Panc1 (cell line): ENCODE data around the gene GAPVD1. TPM values are rescaled to one million over a fixed set of nuclear protein-coding genes. Genes with fewer than 3 reads are reported as not detected.

Experiments
- ATAC-seq: fragments of 200-7000 bp; cut with Tn5 transposase; 2 replicates; pipeline ENCODE4 v1.9.1; 2020; ENCODE audit warnings: mild to moderate bottlenecking, moderate library complexity
- BruUV-seq: library from RNA; stranded (reverse); fragments of 400-500 nt; replicated peaks from 2 replicates; lab custom pipeline; 2021; lab: Mats Ljungman, UMichigan
- CTCF ChIA-PET: fragments of 300-600 bp; sonication (Branson Sonifier 250); formaldehyde crosslinking; loops from one replicate; lab custom pipeline; 2022; ENCODE audit warnings: antibody characterized with exemption; lab: Charles Lee
- POLR2A ChIA-PET: fragments of 300-600 bp; sonication (Branson Sonifier 250); formaldehyde crosslinking; loops from one replicate; lab custom pipeline; 2022; ENCODE audit warnings: antibody characterized with exemption; lab: Charles Lee
- DNase-seq: peaks from one replicate; pipeline ENCODE4 v3.0.0-alpha.2; 2010; ENCODE audit warnings: low read depth, low spot score
- H3K27ac ChIP-seq: 2 replicates; pipeline ENCODE4 v1.5.1; 2011; ENCODE audit warnings: mild to moderate bottlenecking, low read length, inconsistent platforms
- H3K27me3 ChIP-seq: fragments of 200-500 bp; sonication (Bioruptor generic); 2 replicates; pipeline ENCODE4 v1.6.0; 2014; ENCODE audit warnings: low read length, inconsistent platforms; ENCODE audit not compliant: control insufficient read depth, insufficient read depth
- H3K36me3 ChIP-seq: fragments of 200-500 bp; sonication (Bioruptor generic); 2 replicates; pipeline ENCODE4 v1.5.1; 2014; ENCODE audit warnings: inconsistent platforms, mild to moderate bottlenecking, low read length, moderate library complexity; ENCODE audit not compliant: control insufficient read depth, insufficient read depth
- H3K4me1 ChIP-seq: 2 replicates; pipeline ENCODE4 v1.5.1; 2011; ENCODE audit warnings: inconsistent platforms, mild to moderate bottlenecking, low read length, moderate library complexity; ENCODE audit not compliant: control insufficient read depth, insufficient read depth
- H3K4me3 ChIP-seq, 2 experiments: 2 replicates each; pipeline ENCODE4 v1.5.1; 2011 to 2012; ENCODE audit warnings: low read depth in 2 of 2, low read length in 2 of 2, mild to moderate bottlenecking in 2 of 2, inconsistent platforms in 1 of 2, moderate library complexity in 1 of 2
- H3K9me3 ChIP-seq: fragments of 200-500 bp; sonication (Bioruptor generic); 2 replicates; pipeline ENCODE4 v1.5.1; 2014; ENCODE audit warnings: low read depth, mild to moderate bottlenecking, inconsistent platforms, low read length, moderate library complexity; ENCODE audit not compliant: control insufficient read depth, insufficient read depth
- POLR2AphosphoS5 ChIP-seq: IDR thresholded peaks from 2 replicates; pipeline ENCODE4 v1.6.1; 2012; ENCODE audit warnings: mild to moderate bottlenecking, low read depth, low read length, moderate library complexity
- SIN3A ChIP-seq: IDR thresholded peaks from 2 replicates; pipeline ENCODE4 v1.6.1; 2012; ENCODE audit warnings: low read depth, mild to moderate bottlenecking, low read length, moderate library complexity, borderline replicate concordance; ENCODE audit not compliant: insufficient read depth
- TCF7L2 ChIP-seq: IDR thresholded peaks from 2 replicates; pipeline ENCODE4 v1.6.1; 2011; ENCODE audit warnings: mild to moderate bottlenecking, low read depth, low read length, inconsistent platforms
- in situ Hi-C: cut with HindIII; loops from 2 replicates; pipeline ENCODE4 v1.10.0; 2016; ENCODE audit warnings: low sequenced_read_pairs, low pct_unique_long_range_greater_than_20kb
- intact Hi-C: fragments of 100-400 bp; cut with micrococcal nuclease; formaldehyde crosslinking; loops from one replicate; pipeline ENCODE4 v1.10.0; 2022; ENCODE audit not compliant: unreplicated experiment
- total RNA-seq: library from RNA; stranded (reverse); gene quantifications from one replicate; pipeline ENCODE4 v1.2.1, GENCODE V29; 2021; ENCODE audit not compliant: unreplicated experiment
- TF ChIP-seq, protein P1 (sequence below), 2 experiments: IDR thresholded peaks; 2 replicates each; pipeline ENCODE4 v1.6.1; 2011 to 2012; ENCODE audit warnings: low read depth in 2 of 2, control low read depth in 1 of 2, low read length in 1 of 2, mild to moderate bottlenecking in 1 of 2, moderate library complexity in 1 of 2; ENCODE audit not compliant: insufficient read depth in 1 of 2
- TF ChIP-seq, protein P2 (sequence below): fragments of 450-650 bp; IDR thresholded peaks from 2 replicates; pipeline ENCODE4 v1.5.1; 2017; ENCODE audit warnings: mild to moderate bottlenecking

Gene GAPVD1
- total RNA-seq, 1 experiment from 2014 or later, result 48.6 TPM

DNA sequence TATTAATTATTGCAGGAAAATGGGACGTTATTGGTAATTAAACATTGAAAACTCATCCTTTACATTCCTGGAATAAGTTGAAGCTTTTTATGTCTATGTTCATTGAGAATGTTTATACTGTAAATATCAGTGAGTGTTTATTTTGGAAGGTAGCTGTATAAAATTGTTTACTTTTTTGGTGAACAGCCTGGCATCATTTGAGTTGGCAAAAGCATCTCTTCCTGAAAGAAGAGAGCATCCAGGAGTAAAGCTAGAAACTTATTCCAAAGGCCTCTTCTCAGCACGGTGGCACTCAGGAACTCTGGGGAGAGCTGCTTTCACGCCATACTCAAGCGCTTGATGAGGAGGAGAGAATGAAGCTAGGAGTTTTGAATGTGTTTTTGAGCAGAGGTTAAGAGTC lies 79.9 kb downstream of the GAPVD1 start:
- in situ Hi-C loops (no loop called here), intact Hi-C loops (no loop called here)
- no TSS peak for BruUV-seq
- H3K4me1 ChIP-seq, result peaks cover 7% of the 10 kb centered on the region; the same call in 1 of the 2 replicates
- H3K4me3 ChIP-seq, result no peak overlapping the region
- H3K36me3 ChIP-seq, result peaks cover 5% of the 10 kb centered on the region; the same call in 1 of the 2 replicates
- DNase-seq (no peak), ATAC-seq (no peak)
- no peaks in the 10 kb centered on the region for H3K9me3 ChIP-seq
- no peak overlapping the region for H3K27ac ChIP-seq
- no peaks in the 10 kb centered on the region for H3K27me3 ChIP-seq
- ChIA-PET POLR2A (no interaction called here), CTCF (no interaction called here)
- TF ChIP-seq, protein P1, sequence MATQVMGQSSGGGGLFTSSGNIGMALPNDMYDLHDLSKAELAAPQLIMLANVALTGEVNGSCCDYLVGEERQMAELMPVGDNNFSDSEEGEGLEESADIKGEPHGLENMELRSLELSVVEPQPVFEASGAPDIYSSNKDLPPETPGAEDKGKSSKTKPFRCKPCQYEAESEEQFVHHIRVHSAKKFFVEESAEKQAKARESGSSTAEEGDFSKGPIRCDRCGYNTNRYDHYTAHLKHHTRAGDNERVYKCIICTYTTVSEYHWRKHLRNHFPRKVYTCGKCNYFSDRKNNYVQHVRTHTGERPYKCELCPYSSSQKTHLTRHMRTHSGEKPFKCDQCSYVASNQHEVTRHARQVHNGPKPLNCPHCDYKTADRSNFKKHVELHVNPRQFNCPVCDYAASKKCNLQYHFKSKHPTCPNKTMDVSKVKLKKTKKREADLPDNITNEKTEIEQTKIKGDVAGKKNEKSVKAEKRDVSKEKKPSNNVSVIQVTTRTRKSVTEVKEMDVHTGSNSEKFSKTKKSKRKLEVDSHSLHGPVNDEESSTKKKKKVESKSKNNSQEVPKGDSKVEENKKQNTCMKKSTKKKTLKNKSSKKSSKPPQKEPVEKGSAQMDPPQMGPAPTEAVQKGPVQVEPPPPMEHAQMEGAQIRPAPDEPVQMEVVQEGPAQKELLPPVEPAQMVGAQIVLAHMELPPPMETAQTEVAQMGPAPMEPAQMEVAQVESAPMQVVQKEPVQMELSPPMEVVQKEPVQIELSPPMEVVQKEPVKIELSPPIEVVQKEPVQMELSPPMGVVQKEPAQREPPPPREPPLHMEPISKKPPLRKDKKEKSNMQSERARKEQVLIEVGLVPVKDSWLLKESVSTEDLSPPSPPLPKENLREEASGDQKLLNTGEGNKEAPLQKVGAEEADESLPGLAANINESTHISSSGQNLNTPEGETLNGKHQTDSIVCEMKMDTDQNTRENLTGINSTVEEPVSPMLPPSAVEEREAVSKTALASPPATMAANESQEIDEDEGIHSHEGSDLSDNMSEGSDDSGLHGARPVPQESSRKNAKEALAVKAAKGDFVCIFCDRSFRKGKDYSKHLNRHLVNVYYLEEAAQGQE (IDR thresholded peaks at IDR 0.05; ENCODE audit: insufficient read depth in 1 of 2, low read depth in 2 of 2, low read length in 1 of 2), result no peak
- TF ChIP-seq POLR2AphosphoS5 (no peak), TCF7L2 (no peak), SIN3A (no peak)
- TF ChIP-seq, protein P2, sequence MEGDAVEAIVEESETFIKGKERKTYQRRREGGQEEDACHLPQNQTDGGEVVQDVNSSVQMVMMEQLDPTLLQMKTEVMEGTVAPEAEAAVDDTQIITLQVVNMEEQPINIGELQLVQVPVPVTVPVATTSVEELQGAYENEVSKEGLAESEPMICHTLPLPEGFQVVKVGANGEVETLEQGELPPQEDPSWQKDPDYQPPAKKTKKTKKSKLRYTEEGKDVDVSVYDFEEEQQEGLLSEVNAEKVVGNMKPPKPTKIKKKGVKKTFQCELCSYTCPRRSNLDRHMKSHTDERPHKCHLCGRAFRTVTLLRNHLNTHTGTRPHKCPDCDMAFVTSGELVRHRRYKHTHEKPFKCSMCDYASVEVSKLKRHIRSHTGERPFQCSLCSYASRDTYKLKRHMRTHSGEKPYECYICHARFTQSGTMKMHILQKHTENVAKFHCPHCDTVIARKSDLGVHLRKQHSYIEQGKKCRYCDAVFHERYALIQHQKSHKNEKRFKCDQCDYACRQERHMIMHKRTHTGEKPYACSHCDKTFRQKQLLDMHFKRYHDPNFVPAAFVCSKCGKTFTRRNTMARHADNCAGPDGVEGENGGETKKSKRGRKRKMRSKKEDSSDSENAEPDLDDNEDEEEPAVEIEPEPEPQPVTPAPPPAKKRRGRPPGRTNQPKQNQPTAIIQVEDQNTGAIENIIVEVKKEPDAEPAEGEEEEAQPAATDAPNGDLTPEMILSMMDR, result no peak

DNA sequence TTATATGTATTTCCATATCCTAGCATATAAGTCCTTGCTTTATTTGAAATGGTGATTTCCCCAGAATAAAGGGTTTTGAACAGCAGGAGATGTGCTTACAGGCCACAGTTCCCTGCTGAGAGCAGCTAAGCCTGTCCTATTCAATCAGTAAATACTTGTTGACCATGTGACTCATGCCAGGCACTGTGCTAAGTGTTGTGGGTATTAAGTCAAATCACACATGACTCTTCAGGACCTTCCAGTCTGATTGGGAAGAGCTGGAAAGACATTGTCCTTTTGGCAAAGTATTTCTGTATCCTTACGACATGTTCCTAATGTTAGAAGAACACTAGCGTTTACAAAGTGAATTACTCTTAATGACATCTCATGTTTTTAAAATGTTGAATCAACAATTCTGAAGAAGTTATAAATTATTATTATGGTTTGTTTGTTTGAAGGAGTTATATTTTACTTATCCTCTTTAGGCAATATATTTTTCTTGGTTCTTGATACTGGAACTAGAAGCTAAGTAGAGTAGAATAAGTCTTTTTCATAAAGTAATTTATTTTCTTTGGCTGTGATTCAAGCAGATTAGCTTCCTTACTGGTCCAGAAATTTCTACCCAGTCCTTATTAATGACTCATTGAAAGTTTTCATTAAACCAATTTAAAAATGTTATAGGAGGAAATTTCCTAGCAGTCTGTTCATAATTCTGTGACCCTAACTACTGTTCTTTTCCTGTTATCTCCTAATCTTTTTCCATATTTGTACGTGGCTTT lies 82.1 kb downstream of the GAPVD1 start:
- Histone ChIP-seq H3K4me3 (no peak overlapping the region), H3K9me3 (no peaks in the 10 kb centered on the region), H3K4me1 (peaks cover 7% of the 10 kb centered on the region; the same call in 1 of the 2 replicates), H3K27ac (no peak overlapping the region), H3K36me3 (peaks cover 5% of the 10 kb centered on the region; the same call in 1 of the 2 replicates), H3K27me3 (no peaks in the 10 kb centered on the region)
- DNase-seq, result no peak
- TF ChIP-seq SIN3A (no peak), TCF7L2 (no peak), POLR2AphosphoS5 (no peak)
- in situ Hi-C loops, result no loop called here
- intact Hi-C loops, result no loop called here
- CTCF ChIA-PET, result interaction anchor here (0.6 to 1.0 kb wide), 2 partner anchors 18 kb away, joined by 3 to 6 read pairs; no protein-coding TSS in a partner anchor
- POLR2A ChIA-PET, result no interaction called here
- peak; percentile 68; the same call in 1 of the 2 replicates for ATAC-seq
- BruUV-seq, result no TSS peak
